ENCODE data around the gene FXR2.

Gene FXR2

GRCh38 chr17:7614425-7615264, at the start of gene FXR2:
TSS of gene FXR2 (minus strand) at chr17:7614897. CDS start at chr17:7614532, 365 bp downstream.
- DNase-seq = peak; percentile 100

- DNase-seq = no peak
These were observed 42.4 kb upstream of the FXR2 start for GRCh38 chr17:7656958-7657609.

GRCh38 chr17:7655541-7655840, 40.8 kb upstream of the FXR2 start:
- DNase-seq = no peak

- DNase-seq = no peak
These were observed 40.3 kb upstream of the FXR2 start for GRCh38 chr17:7654832-7655540.

- DNase-seq = no peak
These were observed 38.0 kb upstream of the FXR2 start for GRCh38 chr17:7652388-7653356.

- no peak for DNase-seq
These were observed 37.1 kb upstream of the FXR2 start for GRCh38 chr17:7651665-7652387.

- DNase-seq = no peak
These were observed 36.5 kb upstream of the FXR2 start for GRCh38 chr17:7651097-7651664.

- peak; percentile 77 to 79 for DNase-seq
These were observed 35.9 kb upstream of the FXR2 start, which contains the start of gene ATP1B2 for GRCh38 chr17:7650509-7651096. TSS of gene ATP1B2 (plus strand) at chr17:7650926. CDS start at chr17:7651519, 593 bp downstream.

GRCh38 chr17:7647018-7647417, 32.3 kb upstream of the FXR2 start:
- no peak for DNase-seq

GRCh38 chr17:7646457-7646856, 31.8 kb upstream of the FXR2 start:
- no peak for DNase-seq

- peak in 1 of 2 donors; percentile 49 for DNase-seq
These were observed 30.1 kb upstream of the FXR2 start for GRCh38 chr17:7644775-7645174.

GRCh38 chr17:7641635-7642034, 26.9 kb upstream of the FXR2 start:
- peak in 1 of 2 donors; percentile 34 for DNase-seq

GRCh38 chr17:7640783-7641182, 26.1 kb upstream of the FXR2 start:
- no peak for DNase-seq

GRCh38 chr17:7636163-7636562, 21.5 kb upstream of the FXR2 start:
- no peak for DNase-seq

GRCh38 chr17:7634384-7634783, 19.7 kb upstream of the FXR2 start:
- no peak for DNase-seq

- no peak for DNase-seq
These were observed 18.4 kb upstream of the FXR2 start for GRCh38 chr17:7633093-7633492.

- DNase-seq = peak; percentile 52 to 56
These were observed 17.8 kb upstream of the FXR2 start for GRCh38 chr17:7632492-7632894.

- no peak for DNase-seq
These were observed 17.0 kb upstream of the FXR2 start for GRCh38 chr17:7631398-7632380.

- DNase-seq = no peak
These were observed 15.4 kb upstream of the FXR2 start, which contains the start of gene SHBG for GRCh38 chr17:7629939-7630571. TSS of gene SHBG (plus strand) at chr17:7630135. CDS start at chr17:7630173, 38 bp downstream.

Measured in CD4-positive, alpha-beta T cell treated with Interleukin-4 for 1 hour (primary cell).